HepG2 (cell line): ENCODE data around the gene TMX2. TPM values are rescaled to one million over a fixed set of nuclear protein-coding genes. Genes with fewer than 3 reads are reported as not detected.

Experiments used
- ATM ChIP-seq: fragments of 450-650 bp; IDR thresholded peaks from 2 replicates; pipeline ENCODE4 v1.7.1; 2017; ENCODE audit warnings: mild to moderate bottlenecking, borderline replicate concordance
- CC2D1A ChIP-seq: sonication (generic); formaldehyde crosslinking; IDR thresholded peaks from 2 replicates; pipeline ENCODE4 v1.8.1; 2023; ENCODE audit warnings: mild to moderate bottlenecking, missing genetic modification reagents
- GPN1 ChIP-seq: sonication (generic); formaldehyde crosslinking; IDR thresholded peaks from 2 replicates; pipeline ENCODE4 v1.5.1; 2020; ENCODE audit warnings: missing genetic modification reagents, borderline replicate concordance
- IRF1 ChIP-seq: sonication (generic); formaldehyde crosslinking; IDR thresholded peaks from 2 replicates; pipeline ENCODE4 v1.4.0; 2020; ENCODE audit warnings: low read depth, mild to moderate bottlenecking, missing genetic modification reagents
- KDM1A ChIP-seq: IDR thresholded peaks from 2 replicates; pipeline ENCODE4 v1.6.1; 2016; ENCODE audit warnings: missing compliant biosample characterization
- MAX ChIP-seq: IDR thresholded peaks from 2 replicates; pipeline ENCODE4 v1.6.1; 2012; ENCODE audit warnings: inconsistent platforms
- NR1H2 ChIP-seq: sonication (generic); formaldehyde crosslinking; IDR thresholded peaks from 2 replicates; pipeline ENCODE4 v1.8.1; 2022; ENCODE audit warnings: low read depth, missing genetic modification reagents, borderline replicate concordance
- RFX1 ChIP-seq: fragments of 450-650 bp; IDR thresholded peaks from 2 replicates; pipeline ENCODE4 v1.6.1; 2017
- RXRA ChIP-seq: sonication (generic); formaldehyde crosslinking; IDR thresholded peaks from 2 replicates; pipeline ENCODE4 v1.5.1; 2020; ENCODE audit warnings: missing genetic modification reagents
- SOX6 ChIP-seq, 2 experiments: fragments of 450-650 bp in 1 of 2; sonication (generic) in 1 of 2; formaldehyde crosslinking in 1 of 2; IDR thresholded peaks; 2 replicates each; pipeline versions ENCODE4 v1.4.0 to v1.6.1; 2017 to 2020; ENCODE audit warnings: antibody characterized with exemption in 1 of 2, mild to moderate bottlenecking in 1 of 2, missing genetic modification reagents in 1 of 2
- TBP ChIP-seq: sonication (generic); formaldehyde crosslinking; IDR thresholded peaks from 2 replicates; pipeline ENCODE4 v1.5.0; 2020; ENCODE audit warnings: missing genetic modification reagents
- THRA ChIP-seq: sonication (generic); formaldehyde crosslinking; IDR thresholded peaks from 2 replicates; pipeline ENCODE4 v1.4.0; 2020; ENCODE audit warnings: missing genetic modification reagents, borderline replicate concordance
- TOPORS ChIP-seq: sonication (generic); formaldehyde crosslinking; IDR thresholded peaks from 2 replicates; pipeline ENCODE4 v1.8.0; 2023; ENCODE audit warnings: mild to moderate bottlenecking, missing genetic modification reagents
- WIZ ChIP-seq: sonication (generic); formaldehyde crosslinking; IDR thresholded peaks from 2 replicates; pipeline ENCODE4 v1.5.1; 2020; ENCODE audit warnings: mild to moderate bottlenecking, missing genetic modification reagents
- XRCC5 ChIP-seq: fragments of 200-400 bp; formaldehyde crosslinking; optimal IDR thresholded peaks from 2 replicates; pipeline ENCODE3; 2017; ENCODE audit warnings: mild to moderate bottlenecking, low read length
- ZFP36 ChIP-seq: fragments of 150-350 bp; IDR thresholded peaks from 2 replicates; pipeline ENCODE4 v1.6.1; 2018; ENCODE audit warnings: borderline replicate concordance, low read length, low read depth; ENCODE audit not compliant: partially characterized antibody
- ZNF292 ChIP-seq: sonication (generic); formaldehyde crosslinking; IDR thresholded peaks from 2 replicates; pipeline ENCODE4 v1.8.1; 2022; ENCODE audit warnings: mild to moderate bottlenecking, low read depth, missing genetic modification reagents, borderline replicate concordance
- ZNF354B ChIP-seq: sonication (generic); formaldehyde crosslinking; IDR thresholded peaks from 2 replicates; pipeline ENCODE4 v1.8.0; 2022; ENCODE audit warnings: mild to moderate bottlenecking, missing genetic modification reagents
- ZNF530 ChIP-seq: sonication (generic); formaldehyde crosslinking; IDR thresholded peaks from 2 replicates; pipeline ENCODE4 v1.5.0; 2020; ENCODE audit warnings: low read depth, mild to moderate bottlenecking, missing genetic modification reagents
- ZNF670 ChIP-seq: sonication (generic); formaldehyde crosslinking; IDR thresholded peaks from 2 replicates; pipeline ENCODE4 v1.8.0; 2022; ENCODE audit warnings: mild to moderate bottlenecking, missing genetic modification reagents, borderline replicate concordance
- polyA plus RNA-seq, 8 experiments: library from polyadenylated mRNA; depleted of rRNA in 3 of 8; stranded (reverse) in 7 of 8; unstranded in 1 of 8; fragments of >200 nt; fragmentation: Illumina TruSeq in 4 of 8; extraction: Trizol in 4 of 8; gene quantifications; 2 replicates each; pipeline versions ENCODE4 v1.2.1 to v1.2.3, GENCODE V29; 2011 to 2016; ENCODE audit warnings: low read depth in 4 of 8, missing spikeins in 1 of 8, mixed read lengths in 1 of 8; ENCODE audit not compliant: insufficient read depth in 1 of 8
- total RNA-seq, 5 experiments: library from RNA; depleted of rRNA; stranded (reverse); fragments of >200 nt; fragmentation: Illumina TruSeq; extraction: Trizol; gene quantifications; 2 replicates each; pipeline ENCODE4 v1.2.3, GENCODE V29; 2016; ENCODE audit warnings: low read depth in 1 of 5
- TF ChIP-seq, protein P1 (sequence below): IDR thresholded peaks from 2 replicates; pipeline ENCODE4 v1.6.1; 2016; ENCODE audit warnings: missing compliant biosample characterization, missing genetic modification reagents, borderline replicate concordance
- TF ChIP-seq, protein P2 (sequence below): sonication (generic); formaldehyde crosslinking; IDR thresholded peaks from 2 replicates; pipeline ENCODE4 v1.5.0; 2020; ENCODE audit warnings: missing genetic modification reagents, mild to moderate bottlenecking, borderline replicate concordance

Gene TMX2
- total and polyA plus RNA-seq, 2 of the 13 experiments (the other 11 are each of a cell fraction or from before 2014, with no cell fraction given) = 84.5 to 129 TPM

DNA sequence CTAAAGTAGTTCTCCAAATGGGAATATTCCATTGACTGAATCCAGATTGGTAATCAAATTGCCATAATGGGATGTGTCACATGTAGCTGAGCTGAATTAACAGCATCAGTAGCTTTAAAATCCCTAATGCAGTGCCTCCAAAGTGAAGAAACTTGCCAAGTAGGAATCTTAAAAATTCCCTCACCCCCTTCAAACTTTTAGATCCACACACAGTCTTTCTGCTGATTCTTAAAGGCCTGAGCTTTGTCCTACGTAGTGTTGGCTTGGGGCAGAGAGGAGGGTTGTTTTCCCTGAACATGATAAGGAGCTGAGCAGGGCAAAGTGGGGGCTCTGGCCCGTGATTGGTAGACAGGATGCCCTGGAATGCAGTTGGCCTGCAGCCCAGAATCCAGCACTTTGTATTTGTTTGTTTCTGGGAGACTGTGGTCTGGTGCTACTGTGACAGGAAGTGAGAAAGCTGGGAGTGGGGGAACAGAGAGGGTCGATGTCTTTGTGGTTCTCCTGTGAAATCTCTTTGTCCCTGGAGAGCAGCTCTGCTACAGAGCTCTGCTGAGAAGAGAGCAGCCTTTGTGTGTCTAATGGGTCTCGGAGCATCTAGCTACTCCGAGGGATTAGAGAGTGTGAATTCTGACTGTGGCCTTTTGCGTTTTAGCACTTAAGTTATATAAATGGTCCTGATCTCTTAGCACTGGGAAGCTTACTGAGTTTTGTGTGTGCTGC, 66.1 kb downstream of the TMX2 start (continued):
- TF ChIP-seq ZNF292 (CRISPR knock-in tag) (peak; percentile 69; the same call in 1 of the 2 replicates), MAX (no peak), RXRA (CRISPR knock-in tag) (peak; percentile 67; the same call in 1 of the 2 replicates), GPN1 (CRISPR knock-in tag) (no peak), TBP (CRISPR knock-in tag) (no peak), IRF1 (CRISPR knock-in tag) (no peak), CC2D1A (CRISPR knock-in tag) (no peak), ZNF530 (CRISPR knock-in tag) (no peak), RFX1 (no peak), THRA (CRISPR knock-in tag) (peak; percentile 57), XRCC5 (peak; percentile 78), TOPORS (CRISPR knock-in tag) (no peak; the same call in 1 of the 2 replicates), NR1H2 (no peak; the same call in 1 of the 2 replicates), KDM1A (CRISPR knock-in tag) (no peak; the same call in 1 of the 2 replicates), WIZ (CRISPR knock-in tag) (no peak), ZFP36 (no peak), ZNF354B (CRISPR knock-in tag) (no peak), ATM (no peak), SOX6 (IDR thresholded peaks at IDR 0.05) (no peak), SOX6 (CRISPR knock-in tag; IDR thresholded peaks at IDR 0.05) (peak; percentile 95), ZNF670 (CRISPR knock-in tag) (peak; percentile 67; the same call in 1 of the 2 replicates)
- TF ChIP-seq, protein P1, sequence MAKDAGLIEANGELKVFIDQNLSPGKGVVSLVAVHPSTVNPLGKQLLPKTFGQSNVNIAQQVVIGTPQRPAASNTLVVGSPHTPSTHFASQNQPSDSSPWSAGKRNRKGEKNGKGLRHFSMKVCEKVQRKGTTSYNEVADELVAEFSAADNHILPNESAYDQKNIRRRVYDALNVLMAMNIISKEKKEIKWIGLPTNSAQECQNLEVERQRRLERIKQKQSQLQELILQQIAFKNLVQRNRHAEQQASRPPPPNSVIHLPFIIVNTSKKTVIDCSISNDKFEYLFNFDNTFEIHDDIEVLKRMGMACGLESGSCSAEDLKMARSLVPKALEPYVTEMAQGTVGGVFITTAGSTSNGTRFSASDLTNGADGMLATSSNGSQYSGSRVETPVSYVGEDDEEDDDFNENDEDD (CRISPR knock-in tag) = peak; percentile 13; the same call in 1 of the 2 replicates
- TF ChIP-seq, protein P2, sequence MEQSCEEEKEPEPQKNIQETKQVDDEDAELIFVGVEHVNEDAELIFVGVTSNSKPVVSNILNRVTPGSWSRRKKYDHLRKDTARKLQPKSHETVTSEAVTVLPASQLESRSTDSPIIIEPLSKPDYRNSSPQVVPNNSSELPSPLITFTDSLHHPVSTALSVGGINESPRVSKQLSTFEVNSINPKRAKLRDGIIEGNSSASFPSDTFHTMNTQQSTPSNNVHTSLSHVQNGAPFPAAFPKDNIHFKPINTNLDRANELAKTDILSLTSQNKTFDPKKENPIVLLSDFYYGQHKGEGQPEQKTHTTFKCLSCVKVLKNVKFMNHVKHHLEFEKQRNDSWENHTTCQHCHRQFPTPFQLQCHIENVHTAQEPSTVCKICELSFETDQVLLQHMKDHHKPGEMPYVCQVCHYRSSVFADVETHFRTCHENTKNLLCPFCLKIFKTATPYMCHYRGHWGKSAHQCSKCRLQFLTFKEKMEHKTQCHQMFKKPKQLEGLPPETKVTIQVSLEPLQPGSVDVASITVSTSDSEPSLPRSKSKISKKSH = no peak
